Measurements from ENCODE around the gene CLRN2.

Gene CLRN2

DNA sequence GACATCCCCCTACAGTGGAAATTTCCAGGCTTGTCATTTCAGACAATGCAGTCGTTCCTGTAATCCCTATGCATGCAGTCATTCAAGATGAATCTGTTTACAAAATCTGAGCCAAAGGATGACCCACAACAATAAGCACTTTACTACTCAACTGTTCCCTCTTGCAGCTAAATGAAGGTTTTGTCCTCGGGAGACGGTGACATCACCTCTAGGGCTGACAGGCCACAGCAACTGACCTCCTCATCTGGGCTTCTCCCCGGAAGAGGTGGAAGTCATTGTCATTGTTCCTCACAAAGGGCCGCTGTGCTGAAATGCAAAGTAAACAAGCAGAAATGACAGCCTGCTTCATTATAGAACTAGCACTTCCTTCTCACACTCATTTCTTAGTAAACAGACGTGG lies 29.2 kb downstream of the CLRN2 start:
- no peak overlapping the region for H3K4me2 ChIP-seq (ENCODE audit: low read length)
- H4K20me1 ChIP-seq (ENCODE audit: control insufficient read depth, insufficient read depth, low read depth, low read length) = no peaks in the 10 kb centered on the region
- peaks cover 7% of the 10 kb centered on the region for H3K27me3 ChIP-seq (ENCODE audit: control insufficient read depth, low read length)

DNA sequence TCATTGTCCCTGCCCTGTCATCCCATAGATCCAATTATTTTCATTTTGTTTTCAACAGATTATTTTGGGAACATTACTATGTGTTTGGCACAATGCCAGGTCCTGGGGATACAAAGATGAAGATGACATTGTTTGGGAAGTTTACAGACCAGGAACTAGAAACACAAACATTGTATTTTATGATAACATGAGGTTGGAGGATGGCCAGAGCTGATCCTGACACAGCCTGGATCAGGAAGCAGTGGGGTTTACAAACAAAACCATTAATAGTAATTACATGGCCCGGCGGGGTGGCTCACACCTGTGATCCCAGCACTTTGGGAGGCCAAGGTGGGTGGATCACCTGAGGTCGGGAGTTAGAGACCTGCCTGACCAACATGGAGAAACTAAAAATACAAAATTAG lies 29.9 kb downstream of the CLRN2 start:
- Histone ChIP-seq H3K27ac (ENCODE audit: low read depth, low read length) (no peak overlapping the region), H3K27me3 (ENCODE audit: control insufficient read depth, low read length) (peaks cover 7% of the 10 kb centered on the region), H3K9me3 (ENCODE audit: control insufficient read depth, insufficient read depth, low read length) (no peaks in the 10 kb centered on the region), H3K79me2 (ENCODE audit: control insufficient read depth, low read length) (no peaks in the 10 kb centered on the region), H3K4me2 (ENCODE audit: low read length) (no peak overlapping the region), H3K9me2 (replicated peaks; ENCODE audit: control insufficient read depth, low read length) (no peaks in the 10 kb centered on the region), H3K4me1 (ENCODE audit: control insufficient read depth, low read length) (peaks cover 3% of the 10 kb centered on the region), H3K36me3 (ENCODE audit: control insufficient read depth, low read length) (no peaks in the 10 kb centered on the region), H3F3A (ENCODE audit: control insufficient read depth, insufficient read depth) (no peaks in the 10 kb centered on the region), H3K4me3 (ENCODE audit: low read length) (no peak overlapping the region), H4K20me1 (ENCODE audit: control insufficient read depth, insufficient read depth, low read depth, low read length) (no peaks in the 10 kb centered on the region)
- no peak for TF ChIP-seq EZH2phosphoT487 (IDR thresholded peaks at IDR 0.05; ENCODE audit: borderline replicate concordance, low read length)
- TF ChIP-seq, protein P1, sequence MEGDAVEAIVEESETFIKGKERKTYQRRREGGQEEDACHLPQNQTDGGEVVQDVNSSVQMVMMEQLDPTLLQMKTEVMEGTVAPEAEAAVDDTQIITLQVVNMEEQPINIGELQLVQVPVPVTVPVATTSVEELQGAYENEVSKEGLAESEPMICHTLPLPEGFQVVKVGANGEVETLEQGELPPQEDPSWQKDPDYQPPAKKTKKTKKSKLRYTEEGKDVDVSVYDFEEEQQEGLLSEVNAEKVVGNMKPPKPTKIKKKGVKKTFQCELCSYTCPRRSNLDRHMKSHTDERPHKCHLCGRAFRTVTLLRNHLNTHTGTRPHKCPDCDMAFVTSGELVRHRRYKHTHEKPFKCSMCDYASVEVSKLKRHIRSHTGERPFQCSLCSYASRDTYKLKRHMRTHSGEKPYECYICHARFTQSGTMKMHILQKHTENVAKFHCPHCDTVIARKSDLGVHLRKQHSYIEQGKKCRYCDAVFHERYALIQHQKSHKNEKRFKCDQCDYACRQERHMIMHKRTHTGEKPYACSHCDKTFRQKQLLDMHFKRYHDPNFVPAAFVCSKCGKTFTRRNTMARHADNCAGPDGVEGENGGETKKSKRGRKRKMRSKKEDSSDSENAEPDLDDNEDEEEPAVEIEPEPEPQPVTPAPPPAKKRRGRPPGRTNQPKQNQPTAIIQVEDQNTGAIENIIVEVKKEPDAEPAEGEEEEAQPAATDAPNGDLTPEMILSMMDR (IDR thresholded peaks at IDR 0.05; ENCODE audit: low read depth, low read length, poor library complexity, severe bottlenecking) = no peak

More for the DNA sequence above, 29.2 kb downstream of the CLRN2 start:
- Histone ChIP-seq H3K27ac (ENCODE audit: low read depth, low read length) (no peak overlapping the region), H3K79me2 (ENCODE audit: control insufficient read depth, low read length) (no peaks in the 10 kb centered on the region), H3K36me3 (ENCODE audit: control insufficient read depth, low read length) (no peaks in the 10 kb centered on the region), H3K9me2 (replicated peaks; ENCODE audit: control insufficient read depth, low read length) (no peaks in the 10 kb centered on the region), H3K9me3 (ENCODE audit: control insufficient read depth, insufficient read depth, low read length) (no peaks in the 10 kb centered on the region), H3K4me3 (ENCODE audit: low read length) (no peak overlapping the region), H3F3A (ENCODE audit: control insufficient read depth, insufficient read depth) (no peaks in the 10 kb centered on the region), H3K4me1 (ENCODE audit: control insufficient read depth, low read length) (no peaks in the 10 kb centered on the region)
- TF ChIP-seq, protein P1 (IDR thresholded peaks at IDR 0.05; ENCODE audit: low read depth, low read length, poor library complexity, severe bottlenecking) = no peak
- no peak for TF ChIP-seq EZH2phosphoT487 (IDR thresholded peaks at IDR 0.05; ENCODE audit: borderline replicate concordance, low read length)

DNA sequence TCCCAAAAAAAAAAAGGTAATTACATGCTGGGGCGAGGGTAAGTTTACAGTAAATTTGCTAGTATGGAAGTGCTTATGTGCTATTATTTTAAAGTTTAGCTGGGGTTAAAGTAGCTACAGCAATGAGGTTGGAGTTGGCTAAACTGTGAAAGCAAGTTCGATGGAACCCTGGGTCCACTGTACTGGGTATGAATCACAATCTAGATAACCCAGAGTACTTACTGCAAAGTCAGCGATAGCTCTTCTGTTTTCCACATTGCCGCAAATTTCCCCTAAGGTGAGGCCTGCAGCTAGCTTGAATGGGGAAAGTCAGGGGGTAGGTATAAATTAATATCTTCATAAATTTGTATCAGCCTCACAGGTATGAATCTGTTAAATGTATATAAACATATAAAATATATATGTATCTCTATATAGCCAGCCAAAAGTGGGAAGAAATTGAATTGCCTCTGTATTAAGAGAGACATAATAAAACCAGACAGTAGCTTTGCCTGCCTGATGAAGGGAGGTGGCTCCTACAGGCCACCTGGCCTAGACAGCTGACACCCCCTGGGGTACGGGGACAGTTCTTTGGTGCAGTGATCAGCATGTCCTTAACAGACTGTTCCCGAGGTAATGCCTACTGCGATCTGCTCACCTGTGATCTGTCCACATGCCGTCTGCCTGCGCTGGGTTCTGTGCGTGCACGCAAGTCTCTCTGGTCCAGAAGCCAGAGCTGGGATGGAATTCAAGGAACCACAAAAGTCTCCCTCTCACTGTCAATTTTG lies 30.6 kb downstream of the CLRN2 start:
- Histone ChIP-seq H3K27ac (ENCODE audit: low read depth, low read length) (no peak overlapping the region), H3K4me3 (ENCODE audit: low read length) (no peak overlapping the region), H3K27me3 (ENCODE audit: control insufficient read depth, low read length) (peaks cover 7% of the 10 kb centered on the region), H3K4me2 (ENCODE audit: low read length) (no peak overlapping the region), H3F3A (ENCODE audit: control insufficient read depth, insufficient read depth) (no peaks in the 10 kb centered on the region), H3K9me3 (ENCODE audit: control insufficient read depth, insufficient read depth, low read length) (no peaks in the 10 kb centered on the region), H4K20me1 (ENCODE audit: control insufficient read depth, insufficient read depth, low read depth, low read length) (no peaks in the 10 kb centered on the region), H3K9me2 (replicated peaks; ENCODE audit: control insufficient read depth, low read length) (no peaks in the 10 kb centered on the region), H3K4me1 (ENCODE audit: control insufficient read depth, low read length) (peaks cover 5% of the 10 kb centered on the region), H3K79me2 (ENCODE audit: control insufficient read depth, low read length) (no peaks in the 10 kb centered on the region), H3K36me3 (ENCODE audit: control insufficient read depth, low read length) (no peaks in the 10 kb centered on the region)
- no peak for TF ChIP-seq EZH2phosphoT487 (IDR thresholded peaks at IDR 0.05; ENCODE audit: borderline replicate concordance, low read length)
- TF ChIP-seq, protein P1 (IDR thresholded peaks at IDR 0.05; ENCODE audit: low read depth, low read length, poor library complexity, severe bottlenecking) = no peak

Measured in DOHH2 (cell line).